CD8-positive, alpha-beta memory T cell (primary cell): ENCODE data around the gene KRTAP10-10. TPM values are rescaled to one million over a fixed set of nuclear protein-coding genes. Genes with fewer than 3 reads are reported as not detected.

ENCODE experiments used
- CTCF ChIA-PET: fragments of 350-600 bp; sonication (Branson Sonifier 250); formaldehyde crosslinking; loops from one replicate; lab custom pipeline; 2021; ENCODE audit warnings: antibody characterized with exemption; lab: Charles Lee
- POLR2A ChIA-PET: fragments of 350-600 bp; sonication (Branson Sonifier 250); formaldehyde crosslinking; loops from one replicate; lab custom pipeline; 2021; ENCODE audit warnings: antibody characterized with exemption; lab: Charles Lee
- DNase-seq, 5 donors: peaks; one replicate each; pipeline versions ENCODE4 v3.0.0 to v3.0.0-alpha.2; 2020 to 2022; ENCODE audit warnings: mixed read lengths in 1 of 5
- H3K27ac ChIP-seq: one replicate; pipeline ENCODE4 v1.7.0; 2013; ENCODE audit warnings: low read depth, mild to moderate bottlenecking, low read length, moderate library complexity
- H3K27me3 ChIP-seq: 2 replicates; pipeline ENCODE4 v1.7.0; 2013; ENCODE audit warnings: low read length, mild to moderate bottlenecking; ENCODE audit not compliant: insufficient read depth, poor library complexity, severe bottlenecking
- H3K36me3 ChIP-seq: 2 replicates; pipeline ENCODE4 v1.7.0; 2013; ENCODE audit warnings: mild to moderate bottlenecking, low read length, moderate library complexity; ENCODE audit not compliant: insufficient read depth
- H3K4me1 ChIP-seq: 2 replicates; pipeline ENCODE4 v1.7.0; 2013; ENCODE audit warnings: mild to moderate bottlenecking, low read length, moderate library complexity; ENCODE audit not compliant: insufficient read depth
- H3K4me3 ChIP-seq: 2 replicates; pipeline ENCODE4 v1.7.0; 2013; ENCODE audit warnings: mild to moderate bottlenecking, low read length
- H3K9me3 ChIP-seq: 2 replicates; pipeline ENCODE4 v1.7.0; 2013; ENCODE audit warnings: mild to moderate bottlenecking, low read length
- H3K27ac Mint-ChIP-seq, 8 donors: one replicate each; pipeline ENCODE4 v1.8.0; 2020 to 2021; ENCODE audit warnings: mixed read lengths in 8 of 8, mild to moderate bottlenecking in 6 of 8, inconsistent platforms in 3 of 8, moderate library complexity in 3 of 8
- H3K27me3 Mint-ChIP-seq, 2 donors: one replicate each; pipeline ENCODE4 v1.8.0; 2020 to 2021; ENCODE audit warnings: mixed read lengths in 2 of 2, mild to moderate bottlenecking in 1 of 2, moderate library complexity in 1 of 2
- H3K36me3 Mint-ChIP-seq, 3 donors: one replicate each; pipeline ENCODE4 v1.8.0; 2020 to 2021; ENCODE audit warnings: mixed read lengths in 3 of 3, inconsistent platforms in 1 of 3, mild to moderate bottlenecking in 1 of 3
- H3K4me1 Mint-ChIP-seq, 3 donors: one replicate each; pipeline ENCODE4 v1.8.0; 2020 to 2021; ENCODE audit warnings: mixed read lengths in 3 of 3, inconsistent platforms in 1 of 3, mild to moderate bottlenecking in 1 of 3
- H3K4me3 Mint-ChIP-seq, 7 donors: one replicate each; pipeline ENCODE4 v1.8.0; 2020 to 2021; ENCODE audit warnings: mixed read lengths in 7 of 7, mild to moderate bottlenecking in 6 of 7, moderate library complexity in 4 of 7, inconsistent platforms in 2 of 7
- H3K9me3 Mint-ChIP-seq, 5 donors: one replicate each; pipeline ENCODE4 v1.8.0; 2020 to 2022; ENCODE audit warnings: mixed read lengths in 5 of 5, mild to moderate bottlenecking in 3 of 5, moderate library complexity in 2 of 5, inconsistent platforms in 1 of 5
- polyA plus RNA-seq: library from polyadenylated mRNA; unstranded; fragments of 300-500 nt; fragmentation: Illumina TruSeq; gene quantifications from one replicate; pipeline ENCODE4 v1.2.3, GENCODE V29; 2021
- total RNA-seq, 2 experiments: library from RNA; stranded (reverse); gene quantifications; one replicate each; pipeline ENCODE4 v1.2.3, GENCODE V29; 2021

Gene KRTAP10-10
- total and polyA plus RNA-seq, 3 experiments from 2014 or later = not detected

DNA sequence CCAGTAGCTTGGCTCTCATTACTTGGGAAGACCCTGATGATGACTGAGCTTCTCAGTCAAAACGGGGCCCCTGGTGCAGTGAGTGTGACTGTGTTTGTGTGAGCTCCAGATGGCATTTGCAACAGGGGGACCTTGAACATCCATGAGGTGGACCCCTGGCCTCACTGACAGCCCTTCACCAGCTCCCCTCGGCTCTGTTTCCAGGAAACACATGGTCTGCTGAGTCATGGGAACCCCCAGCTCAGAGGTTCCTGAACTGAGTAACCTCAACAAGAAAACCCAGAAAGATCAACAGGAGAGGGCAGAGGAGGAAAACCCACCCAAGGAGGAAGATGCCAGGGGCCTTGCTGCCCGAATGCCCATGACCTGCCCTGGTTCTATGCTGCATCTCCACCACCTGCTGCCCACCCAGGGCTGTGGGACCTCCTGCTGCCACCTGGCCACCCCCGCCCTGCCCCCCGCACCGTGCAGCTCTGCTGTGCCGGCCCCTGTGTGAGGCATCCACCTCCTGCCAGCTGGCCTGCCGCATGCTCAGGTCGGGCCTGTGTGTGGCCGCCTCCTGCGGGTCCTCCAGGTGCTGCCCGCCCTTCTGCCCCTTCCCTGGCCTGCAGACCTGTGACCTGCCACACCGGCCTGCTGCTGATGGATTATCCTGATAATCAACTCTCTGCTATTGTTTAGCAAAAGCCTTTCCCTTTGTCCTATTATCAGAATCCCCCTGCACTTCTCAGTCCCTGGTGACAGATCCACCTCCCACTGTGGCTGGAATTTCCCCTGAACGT, 49.0 kb downstream of the KRTAP10-10 start:
- Mint-ChIP-seq H3K4me3 (no peak overlapping the region), H3K27ac (peak overlapping the region in 2 of 8 donors; percentile 12 to 81), H3K36me3 (no peaks in the 10 kb centered on the region), H3K9me3 (no peaks in the 10 kb centered on the region), H3K27me3 (peaks cover 8 to 26% of the 10 kb centered on the region in 2 donors), H3K4me1 (peaks cover 6 to 7% (median 6%) of the 10 kb centered on the region in 3 donors)
- DNase-seq = no peak
- Histone ChIP-seq H3K36me3 (no peaks in the 10 kb centered on the region), H3K27me3 (no peaks in the 10 kb centered on the region), H3K27ac (no peak overlapping the region), H3K9me3 (no peaks in the 10 kb centered on the region), H3K4me3 (no peak overlapping the region), H3K4me1 (no peaks in the 10 kb centered on the region)
- ChIA-PET CTCF (no interaction called here), POLR2A (no interaction called here)

DNA sequence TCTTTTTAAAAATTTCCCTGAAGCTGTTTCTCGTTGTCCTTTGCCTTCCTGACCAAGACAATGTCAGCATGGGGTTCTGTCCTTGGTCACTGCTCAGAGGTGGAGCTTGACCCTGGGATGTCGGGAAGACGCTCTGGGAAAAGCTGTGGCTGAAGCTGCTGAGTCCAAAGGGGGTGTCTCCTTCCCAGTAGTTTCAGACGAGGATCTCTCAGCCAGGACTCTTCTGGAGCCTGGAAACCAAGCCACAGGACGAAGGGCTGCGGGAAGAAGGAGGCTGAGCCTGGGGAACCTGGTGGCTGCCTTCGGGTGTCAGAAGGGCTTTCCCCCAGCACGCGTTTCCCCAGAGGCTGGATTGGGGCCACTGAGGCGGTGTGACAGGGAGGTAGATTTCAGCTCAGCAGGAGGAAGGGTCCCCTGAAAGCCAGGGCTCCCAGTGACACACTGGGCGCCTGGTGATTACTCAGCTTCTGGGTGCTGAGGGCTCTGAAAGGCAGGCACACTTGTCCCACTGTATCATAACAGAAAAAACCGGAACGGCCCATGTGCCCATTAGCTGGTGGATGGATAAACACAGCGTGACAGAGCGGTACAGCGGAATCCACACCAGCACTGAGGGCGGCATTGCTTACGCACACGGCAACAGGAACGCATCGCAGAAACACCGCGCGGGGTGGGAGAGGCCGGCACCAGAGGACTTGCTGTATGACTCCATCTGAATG, 49.8 kb downstream of the KRTAP10-10 start:
- ChIA-PET POLR2A (no interaction called here), CTCF (no interaction called here)
- Histone ChIP-seq H3K9me3 (no peaks in the 10 kb centered on the region), H3K36me3 (no peaks in the 10 kb centered on the region), H3K4me1 (no peaks in the 10 kb centered on the region), H3K27ac (no peak overlapping the region), H3K4me3 (no peak overlapping the region), H3K27me3 (no peaks in the 10 kb centered on the region)
- H3K4me1 Mint-ChIP-seq = peaks cover 9 to 14% (median 12%) of the 10 kb centered on the region in 3 donors
- H3K27me3 Mint-ChIP-seq = peaks cover 6 to 26% of the 10 kb centered on the region in 2 donors
- DNase-seq = no peak
- no peak overlapping the region for H3K4me3 Mint-ChIP-seq
- H3K36me3 Mint-ChIP-seq = no peaks in the 10 kb centered on the region
- H3K9me3 Mint-ChIP-seq = peaks cover 0 to 4% (median 0%) of the 10 kb centered on the region in 5 donors
- peak overlapping the region in 2 of 8 donors; percentile 81 to 82 for H3K27ac Mint-ChIP-seq

DNA sequence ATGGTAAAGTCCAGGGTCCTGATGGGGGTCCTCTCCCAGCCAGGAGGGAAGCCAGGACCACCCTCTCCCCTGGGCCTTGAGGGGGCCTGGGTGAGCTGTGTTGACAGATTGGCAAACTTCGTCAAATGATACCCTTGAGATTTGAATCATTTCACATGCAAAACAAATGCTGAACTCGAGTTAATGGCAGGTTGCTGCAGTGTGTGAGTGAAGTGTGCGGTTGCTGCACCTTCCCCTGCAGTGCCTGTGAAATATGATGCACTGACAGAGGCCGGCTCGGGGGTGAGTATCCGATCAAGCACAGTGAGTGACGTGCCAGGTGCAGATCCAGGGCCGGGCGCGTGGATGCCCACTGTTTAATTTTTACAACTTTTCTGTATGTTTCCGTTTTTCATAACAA, 50.5 kb downstream of the KRTAP10-10 start:
- H3K4me3 Mint-ChIP-seq = no peak overlapping the region
- Histone ChIP-seq H3K36me3 (no peaks in the 10 kb centered on the region), H3K27ac (no peak overlapping the region), H3K27me3 (no peaks in the 10 kb centered on the region), H3K4me1 (no peaks in the 10 kb centered on the region), H3K9me3 (peaks cover 4% of the 10 kb centered on the region), H3K4me3 (no peak overlapping the region)
- ChIA-PET CTCF (no interaction called here), POLR2A (no interaction called here)
- H3K4me1 Mint-ChIP-seq = peaks cover 9 to 14% (median 12%) of the 10 kb centered on the region in 3 donors
- peaks cover 0 to 10% (median 3%) of the 10 kb centered on the region in 5 donors for H3K9me3 Mint-ChIP-seq
- H3K27me3 Mint-ChIP-seq = peaks cover 6 to 26% of the 10 kb centered on the region in 2 donors
- peaks cover 0 to 6% (median 2%) of the 10 kb centered on the region in 3 donors for H3K36me3 Mint-ChIP-seq
- no peak overlapping the region for H3K27ac Mint-ChIP-seq
- DNase-seq = no peak

Other genes starting within 250 kb of the KRTAP10-10 start
- under 1 TPM; 0.80 to 0.90 TPM for gene LRRC3, start 181.8 kb upstream of the KRTAP10-10 start, total RNA-seq
- 0.17 TPM for gene LRRC3, start 181.8 kb upstream of the KRTAP10-10 start, polyA plus RNA-seq
- gene KRTAP10-1, start 97.2 kb upstream of the KRTAP10-10 start, total RNA-seq = not detected
- not detected for gene KRTAP10-1, start 97.2 kb upstream of the KRTAP10-10 start, polyA plus RNA-seq
- not detected for gene KRTAP10-2, start 85.9 kb upstream of the KRTAP10-10 start, total RNA-seq
- gene KRTAP10-2, start 85.9 kb upstream of the KRTAP10-10 start, polyA plus RNA-seq = not detected
- not detected for gene KRTAP10-3, start 78.6 kb upstream of the KRTAP10-10 start, total RNA-seq
- gene KRTAP10-3, start 78.6 kb upstream of the KRTAP10-10 start, polyA plus RNA-seq = not detected
- not detected for gene KRTAP10-4, start 63.6 kb upstream of the KRTAP10-10 start, total RNA-seq
- not detected for gene KRTAP10-4, start 63.6 kb upstream of the KRTAP10-10 start, polyA plus RNA-seq
- not detected for gene KRTAP10-5, start 56.8 kb upstream of the KRTAP10-10 start, total RNA-seq
- not detected for gene KRTAP10-5, start 56.8 kb upstream of the KRTAP10-10 start, polyA plus RNA-seq
- gene KRTAP10-6, start 44.9 kb upstream of the KRTAP10-10 start, total RNA-seq = not detected
- gene KRTAP10-6, start 44.9 kb upstream of the KRTAP10-10 start, polyA plus RNA-seq = not detected
- not detected for gene KRTAP10-7, start 36.8 kb upstream of the KRTAP10-10 start, total RNA-seq
- gene KRTAP10-7, start 36.8 kb upstream of the KRTAP10-10 start, polyA plus RNA-seq = not detected
- not detected for gene KRTAP10-8, start 25.3 kb upstream of the KRTAP10-10 start, total RNA-seq
- gene KRTAP10-8, start 25.3 kb upstream of the KRTAP10-10 start, polyA plus RNA-seq = not detected
- not detected for gene KRTAP10-9, start 10.3 kb upstream of the KRTAP10-10 start, total RNA-seq
- gene KRTAP10-9, start 10.3 kb upstream of the KRTAP10-10 start, polyA plus RNA-seq = not detected
- not detected for gene KRTAP10-11, start 9.1 kb downstream of the KRTAP10-10 start, total RNA-seq
- gene KRTAP10-11, start 9.1 kb downstream of the KRTAP10-10 start, polyA plus RNA-seq = not detected
- gene KRTAP12-4, start 17.3 kb downstream of the KRTAP10-10 start, total RNA-seq = not detected
- gene KRTAP12-4, start 17.3 kb downstream of the KRTAP10-10 start, polyA plus RNA-seq = not detected
- not detected for gene KRTAP12-3, start 20.6 kb downstream of the KRTAP10-10 start, total RNA-seq
- not detected for gene KRTAP12-3, start 20.6 kb downstream of the KRTAP10-10 start, polyA plus RNA-seq
- not detected for gene KRTAP12-2, start 29.6 kb downstream of the KRTAP10-10 start, total RNA-seq
- gene KRTAP12-2, start 29.6 kb downstream of the KRTAP10-10 start, polyA plus RNA-seq = not detected
- gene KRTAP12-1, start 44.8 kb downstream of the KRTAP10-10 start, total RNA-seq = not detected
- not detected for gene KRTAP12-1, start 44.8 kb downstream of the KRTAP10-10 start, polyA plus RNA-seq
- not detected for gene KRTAP10-12, start 59.8 kb downstream of the KRTAP10-10 start, total RNA-seq
- not detected for gene KRTAP10-12, start 59.8 kb downstream of the KRTAP10-10 start, polyA plus RNA-seq
- gene TSPEAR, start 74.2 kb downstream of the KRTAP10-10 start, total RNA-seq = not detected
- 0.05 TPM for gene TSPEAR, start 74.2 kb downstream of the KRTAP10-10 start, polyA plus RNA-seq
- gene UBE2G2, start 164.5 kb downstream of the KRTAP10-10 start, total RNA-seq = 100 to 1,000 TPM; 112 to 116 TPM
- 60.1 TPM for gene UBE2G2, start 164.5 kb downstream of the KRTAP10-10 start, polyA plus RNA-seq
- 10 to 100 TPM; 81.7 to 85.3 TPM for gene SUMO3, start 180.7 kb downstream of the KRTAP10-10 start, total RNA-seq
- 88.1 TPM for gene SUMO3, start 180.7 kb downstream of the KRTAP10-10 start, polyA plus RNA-seq
- 10 to 100 TPM; 48.2 to 50.8 TPM for gene PTTG1IP, start 236.3 kb downstream of the KRTAP10-10 start, total RNA-seq
- gene PTTG1IP, start 236.3 kb downstream of the KRTAP10-10 start, polyA plus RNA-seq = 69.8 TPM